Measurements from ENCODE around the gene GNG12. TPM values are rescaled to one million over a fixed set of nuclear protein-coding genes. Genes with fewer than 3 reads are reported as not detected.

Gene GNG12
- total RNA-seq, 3 donors from 2014 or later = 85.0 to 191 (median 158) TPM

DNA sequence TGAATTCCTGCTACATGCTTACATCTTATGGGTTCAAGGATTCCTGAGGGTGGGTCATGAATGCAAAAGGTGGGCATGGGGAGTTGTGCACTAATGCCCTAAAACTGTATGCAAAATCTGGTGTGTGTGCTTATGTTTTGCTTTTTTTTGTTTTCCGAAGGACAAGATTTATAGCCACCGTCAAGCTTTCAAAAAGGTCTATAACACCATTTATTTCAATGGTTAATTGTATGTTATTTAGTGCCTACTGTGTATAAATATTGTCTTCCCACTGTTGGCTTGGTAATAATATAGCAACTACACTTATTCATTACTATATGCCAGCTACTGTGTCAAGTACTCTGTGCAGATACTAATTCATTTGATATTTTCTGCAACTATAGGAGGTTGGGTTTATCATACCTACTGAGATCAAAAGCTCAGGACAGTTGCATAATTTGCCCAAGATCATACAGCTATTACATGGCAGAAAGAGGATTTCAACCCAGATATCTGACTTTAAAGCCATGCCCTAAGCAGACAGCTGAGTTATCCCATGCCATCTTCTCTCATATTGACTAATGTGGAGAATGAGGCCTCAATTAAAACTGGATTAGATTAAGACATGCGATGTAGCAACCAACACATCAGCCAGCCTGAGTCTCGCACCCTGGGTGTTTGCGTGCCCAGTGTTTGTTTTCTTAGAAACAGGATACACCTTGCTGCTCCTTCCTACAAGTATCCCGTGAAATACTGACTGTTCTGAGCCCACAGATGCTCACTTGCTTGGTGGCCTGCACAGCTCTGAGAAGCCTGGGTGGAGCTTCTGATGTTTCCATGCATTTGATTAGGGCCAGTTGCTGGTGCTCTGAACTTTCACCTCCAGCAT is 113.7 kb downstream of the GNG12 start:
- Histone ChIP-seq H3K9me3 (no peaks in the 10 kb centered on the region), H3K4me1 (ENCODE audit: low read depth) (peaks cover 11% of the 10 kb centered on the region), H3K4me3 (no peak overlapping the region), H3K36me3 (ENCODE audit: low read depth) (no peaks in the 10 kb centered on the region)
- DNase-seq (no peak), ATAC-seq (no peak)
- intact Hi-C loops (cut with DNase I, micrococcal nuclease) = no loop called here
- TF ChIP-seq, protein P1, sequence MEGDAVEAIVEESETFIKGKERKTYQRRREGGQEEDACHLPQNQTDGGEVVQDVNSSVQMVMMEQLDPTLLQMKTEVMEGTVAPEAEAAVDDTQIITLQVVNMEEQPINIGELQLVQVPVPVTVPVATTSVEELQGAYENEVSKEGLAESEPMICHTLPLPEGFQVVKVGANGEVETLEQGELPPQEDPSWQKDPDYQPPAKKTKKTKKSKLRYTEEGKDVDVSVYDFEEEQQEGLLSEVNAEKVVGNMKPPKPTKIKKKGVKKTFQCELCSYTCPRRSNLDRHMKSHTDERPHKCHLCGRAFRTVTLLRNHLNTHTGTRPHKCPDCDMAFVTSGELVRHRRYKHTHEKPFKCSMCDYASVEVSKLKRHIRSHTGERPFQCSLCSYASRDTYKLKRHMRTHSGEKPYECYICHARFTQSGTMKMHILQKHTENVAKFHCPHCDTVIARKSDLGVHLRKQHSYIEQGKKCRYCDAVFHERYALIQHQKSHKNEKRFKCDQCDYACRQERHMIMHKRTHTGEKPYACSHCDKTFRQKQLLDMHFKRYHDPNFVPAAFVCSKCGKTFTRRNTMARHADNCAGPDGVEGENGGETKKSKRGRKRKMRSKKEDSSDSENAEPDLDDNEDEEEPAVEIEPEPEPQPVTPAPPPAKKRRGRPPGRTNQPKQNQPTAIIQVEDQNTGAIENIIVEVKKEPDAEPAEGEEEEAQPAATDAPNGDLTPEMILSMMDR (IDR thresholded peaks at IDR 0.05) = no peak

DNA sequence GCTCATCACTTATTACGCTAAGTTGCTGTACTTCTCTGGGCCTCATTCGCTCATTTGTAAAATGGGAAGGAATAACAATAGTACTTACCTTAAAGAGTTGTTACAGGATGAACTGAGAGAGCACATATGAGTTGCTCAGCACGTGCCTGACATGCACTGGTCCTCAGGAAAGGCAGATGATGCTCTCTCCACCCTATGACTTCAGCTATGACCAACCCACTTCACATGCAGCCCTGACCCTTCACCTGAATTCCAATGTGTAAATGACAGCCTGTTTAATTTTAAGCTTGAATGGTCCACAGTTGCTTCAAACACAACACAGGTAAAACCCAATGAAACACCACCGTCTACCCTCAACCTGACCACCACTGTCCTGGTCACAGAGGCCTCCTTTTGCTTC is 115.4 kb downstream of the GNG12 start:
- no peaks in the 10 kb centered on the region for H3K36me3 ChIP-seq (ENCODE audit: low read depth)
- intact Hi-C loops (cut with DNase I, micrococcal nuclease) = no loop called here
- DNase-seq (peak in 1 of 3 donors; percentile 40), ATAC-seq (peak; percentile 53)
- H3K9me3 ChIP-seq = no peaks in the 10 kb centered on the region
- TF ChIP-seq, protein P1 (IDR thresholded peaks at IDR 0.05) = no peak
- peaks cover 28% of the 10 kb centered on the region for H3K4me1 ChIP-seq (ENCODE audit: low read depth)
- H3K4me3 ChIP-seq = no peak overlapping the region

DNA sequence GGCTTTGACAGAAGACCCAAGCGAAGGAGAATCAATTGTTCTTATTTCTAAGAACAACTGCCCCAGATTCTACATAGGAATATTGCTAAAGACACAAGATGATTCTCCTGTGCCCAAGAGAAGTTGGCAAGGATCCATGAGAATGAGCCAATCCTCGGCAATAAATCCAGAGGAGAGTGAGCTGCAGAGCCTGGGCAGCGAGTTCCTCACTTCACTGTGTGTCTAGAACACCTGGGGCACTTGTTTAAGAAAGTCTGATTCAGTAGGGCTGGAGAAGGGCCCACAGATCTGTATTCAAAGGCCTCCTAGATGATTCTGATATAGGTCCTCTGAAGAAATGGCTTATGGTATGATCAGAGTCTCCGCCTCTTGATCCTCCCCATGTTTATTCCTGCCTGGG is 116.5 kb downstream of the GNG12 start:
- intact Hi-C loops (cut with DNase I, micrococcal nuclease) = no loop called here
- TF ChIP-seq, protein P1 (IDR thresholded peaks at IDR 0.05) = no peak
- peak; percentile 71 for ATAC-seq
- no peaks in the 10 kb centered on the region for H3K36me3 ChIP-seq (ENCODE audit: low read depth)
- DNase-seq = peak in 1 of 3 donors; percentile 80
- H3K9me3 ChIP-seq = no peaks in the 10 kb centered on the region
- peaks cover 39% of the 10 kb centered on the region for H3K4me1 ChIP-seq (ENCODE audit: low read depth)
- H3K4me3 ChIP-seq = no peak overlapping the region

DNA sequence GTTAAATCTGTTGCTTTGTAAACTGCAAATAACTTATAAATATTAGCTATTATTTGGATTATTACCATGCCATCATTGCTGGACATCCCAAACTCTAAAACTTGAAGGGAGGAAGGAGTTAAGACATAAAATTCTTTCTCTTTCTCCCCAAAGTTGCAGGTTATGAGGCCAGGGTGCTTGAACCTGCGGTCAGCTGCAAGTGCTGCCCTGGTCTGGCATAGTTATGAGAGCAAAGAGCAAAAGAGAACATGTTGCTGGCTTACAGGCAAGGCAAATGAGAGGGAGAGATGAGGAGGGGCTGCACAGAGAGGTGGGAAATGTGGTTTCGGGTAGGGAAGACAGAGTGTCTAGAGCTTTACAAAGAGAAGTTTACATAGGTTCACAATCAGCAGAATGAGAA is 117.4 kb downstream of the GNG12 start:
- H3K4me3 ChIP-seq = no peak overlapping the region
- TF ChIP-seq, protein P1 (IDR thresholded peaks at IDR 0.05) = no peak
- intact Hi-C loops (cut with DNase I, micrococcal nuclease) = no loop called here
- no peaks in the 10 kb centered on the region for H3K9me3 ChIP-seq
- H3K36me3 ChIP-seq (ENCODE audit: low read depth) = no peaks in the 10 kb centered on the region
- no peak for DNase-seq
- no peak for ATAC-seq
- peaks cover 47% of the 10 kb centered on the region for H3K4me1 ChIP-seq (ENCODE audit: low read depth)

DNA sequence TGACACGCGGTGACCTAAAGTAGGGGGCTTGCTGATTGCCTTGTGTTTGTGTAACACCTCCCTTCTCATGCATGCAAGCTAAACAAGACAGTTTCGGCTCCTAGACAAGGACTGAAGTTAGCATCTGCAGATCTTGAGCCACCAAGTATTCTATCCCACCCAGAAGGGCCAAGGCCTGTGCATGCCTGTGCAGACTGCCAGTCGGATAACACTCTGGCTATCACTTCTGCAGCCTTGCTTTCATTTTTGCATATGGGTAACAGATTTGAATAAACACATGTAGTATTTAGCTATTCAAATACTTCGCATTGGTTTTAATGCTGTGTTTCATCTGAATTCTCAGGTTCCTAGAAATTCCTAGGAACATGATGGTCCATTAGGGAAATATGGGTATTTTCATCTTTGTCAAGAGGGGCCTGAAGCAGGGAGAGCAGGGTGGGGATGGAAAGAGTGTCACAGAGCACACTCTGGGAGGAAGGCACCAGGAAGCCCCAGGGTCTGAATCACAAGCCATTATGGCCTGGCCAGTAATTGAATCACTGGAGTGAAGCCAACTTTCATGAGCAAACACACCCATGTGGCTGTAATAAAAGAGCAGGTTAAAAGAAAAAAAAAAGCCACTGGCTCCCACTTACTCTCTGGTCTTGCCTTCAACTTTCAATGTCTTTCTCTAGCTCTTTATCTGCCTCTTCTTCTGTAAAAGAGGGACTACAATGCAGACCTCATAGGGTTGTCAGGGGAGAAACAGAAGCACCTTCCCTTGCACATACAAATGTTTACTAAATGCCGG is 120.0 kb downstream of the GNG12 start:
- H3K4me3 ChIP-seq = no peak overlapping the region
- ATAC-seq = peak; percentile 80
- H3K4me1 ChIP-seq (ENCODE audit: low read depth) = peaks cover 66% of the 10 kb centered on the region
- DNase-seq = peak in 1 of 3 donors; percentile 78
- intact Hi-C loops (cut with DNase I, micrococcal nuclease) = no loop called here
- H3K9me3 ChIP-seq = no peaks in the 10 kb centered on the region
- TF ChIP-seq, protein P1 (IDR thresholded peaks at IDR 0.05) = no peak
- no peaks in the 10 kb centered on the region for H3K36me3 ChIP-seq (ENCODE audit: low read depth)

All from mucosa of descending colon (tissue), 3 donors.